ENCODE measurements around the gene ZNHIT2.

GRCh38 chr11:65131895-65132237 is 14.4 kb upstream of the ZNHIT2 start:
- TF ChIP-seq, protein P1, sequence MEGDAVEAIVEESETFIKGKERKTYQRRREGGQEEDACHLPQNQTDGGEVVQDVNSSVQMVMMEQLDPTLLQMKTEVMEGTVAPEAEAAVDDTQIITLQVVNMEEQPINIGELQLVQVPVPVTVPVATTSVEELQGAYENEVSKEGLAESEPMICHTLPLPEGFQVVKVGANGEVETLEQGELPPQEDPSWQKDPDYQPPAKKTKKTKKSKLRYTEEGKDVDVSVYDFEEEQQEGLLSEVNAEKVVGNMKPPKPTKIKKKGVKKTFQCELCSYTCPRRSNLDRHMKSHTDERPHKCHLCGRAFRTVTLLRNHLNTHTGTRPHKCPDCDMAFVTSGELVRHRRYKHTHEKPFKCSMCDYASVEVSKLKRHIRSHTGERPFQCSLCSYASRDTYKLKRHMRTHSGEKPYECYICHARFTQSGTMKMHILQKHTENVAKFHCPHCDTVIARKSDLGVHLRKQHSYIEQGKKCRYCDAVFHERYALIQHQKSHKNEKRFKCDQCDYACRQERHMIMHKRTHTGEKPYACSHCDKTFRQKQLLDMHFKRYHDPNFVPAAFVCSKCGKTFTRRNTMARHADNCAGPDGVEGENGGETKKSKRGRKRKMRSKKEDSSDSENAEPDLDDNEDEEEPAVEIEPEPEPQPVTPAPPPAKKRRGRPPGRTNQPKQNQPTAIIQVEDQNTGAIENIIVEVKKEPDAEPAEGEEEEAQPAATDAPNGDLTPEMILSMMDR (conservative IDR thresholded peaks at IDR 0.05; ENCODE audit: low read depth in 2 of 2), result no peak
- TF ChIP-seq, protein P2, sequence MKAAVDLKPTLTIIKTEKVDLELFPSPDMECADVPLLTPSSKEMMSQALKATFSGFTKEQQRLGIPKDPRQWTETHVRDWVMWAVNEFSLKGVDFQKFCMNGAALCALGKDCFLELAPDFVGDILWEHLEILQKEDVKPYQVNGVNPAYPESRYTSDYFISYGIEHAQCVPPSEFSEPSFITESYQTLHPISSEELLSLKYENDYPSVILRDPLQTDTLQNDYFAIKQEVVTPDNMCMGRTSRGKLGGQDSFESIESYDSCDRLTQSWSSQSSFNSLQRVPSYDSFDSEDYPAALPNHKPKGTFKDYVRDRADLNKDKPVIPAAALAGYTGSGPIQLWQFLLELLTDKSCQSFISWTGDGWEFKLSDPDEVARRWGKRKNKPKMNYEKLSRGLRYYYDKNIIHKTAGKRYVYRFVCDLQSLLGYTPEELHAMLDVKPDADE (IDR thresholded peaks at IDR 0.05), result no peak
- no peak for TF ChIP-seq EZH2phosphoT487 (IDR thresholded peaks at IDR 0.05; ENCODE audit: unreplicated experiment)
- TF ChIP-seq EZH2 (IDR thresholded peaks at IDR 0.05; ENCODE audit: low read depth, unreplicated experiment), result no peak
- TF ChIP-seq, protein P3, sequence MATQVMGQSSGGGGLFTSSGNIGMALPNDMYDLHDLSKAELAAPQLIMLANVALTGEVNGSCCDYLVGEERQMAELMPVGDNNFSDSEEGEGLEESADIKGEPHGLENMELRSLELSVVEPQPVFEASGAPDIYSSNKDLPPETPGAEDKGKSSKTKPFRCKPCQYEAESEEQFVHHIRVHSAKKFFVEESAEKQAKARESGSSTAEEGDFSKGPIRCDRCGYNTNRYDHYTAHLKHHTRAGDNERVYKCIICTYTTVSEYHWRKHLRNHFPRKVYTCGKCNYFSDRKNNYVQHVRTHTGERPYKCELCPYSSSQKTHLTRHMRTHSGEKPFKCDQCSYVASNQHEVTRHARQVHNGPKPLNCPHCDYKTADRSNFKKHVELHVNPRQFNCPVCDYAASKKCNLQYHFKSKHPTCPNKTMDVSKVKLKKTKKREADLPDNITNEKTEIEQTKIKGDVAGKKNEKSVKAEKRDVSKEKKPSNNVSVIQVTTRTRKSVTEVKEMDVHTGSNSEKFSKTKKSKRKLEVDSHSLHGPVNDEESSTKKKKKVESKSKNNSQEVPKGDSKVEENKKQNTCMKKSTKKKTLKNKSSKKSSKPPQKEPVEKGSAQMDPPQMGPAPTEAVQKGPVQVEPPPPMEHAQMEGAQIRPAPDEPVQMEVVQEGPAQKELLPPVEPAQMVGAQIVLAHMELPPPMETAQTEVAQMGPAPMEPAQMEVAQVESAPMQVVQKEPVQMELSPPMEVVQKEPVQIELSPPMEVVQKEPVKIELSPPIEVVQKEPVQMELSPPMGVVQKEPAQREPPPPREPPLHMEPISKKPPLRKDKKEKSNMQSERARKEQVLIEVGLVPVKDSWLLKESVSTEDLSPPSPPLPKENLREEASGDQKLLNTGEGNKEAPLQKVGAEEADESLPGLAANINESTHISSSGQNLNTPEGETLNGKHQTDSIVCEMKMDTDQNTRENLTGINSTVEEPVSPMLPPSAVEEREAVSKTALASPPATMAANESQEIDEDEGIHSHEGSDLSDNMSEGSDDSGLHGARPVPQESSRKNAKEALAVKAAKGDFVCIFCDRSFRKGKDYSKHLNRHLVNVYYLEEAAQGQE (IDR thresholded peaks at IDR 0.05; ENCODE audit: unreplicated experiment), result no peak
- TF ChIP-seq POLR2AphosphoS5 (IDR thresholded peaks at IDR 0.05; ENCODE audit: low read depth), result no peak
- no peak for TF ChIP-seq JUNB (IDR thresholded peaks at IDR 0.05; ENCODE audit: unreplicated experiment)
- no peak for TF ChIP-seq CREB1 (CRISPR knock-in tag; IDR thresholded peaks at IDR 0.05; ENCODE audit: low read depth)
- TF ChIP-seq ZNF331 (CRISPR knock-in tag; IDR thresholded peaks at IDR 0.05; ENCODE audit: low read depth), result no peak

Measured in GM23338 (cell line).